Activated CD4-positive, alpha-beta T cell treated with anti-CD3 and anti-CD28 coated beads, Interleukin-2, amount 10 ng/mL, durations not matched to agents 24 days and 14 days (primary cell): ENCODE measurements around the gene PSPH. TPM values are rescaled to one million over a fixed set of nuclear protein-coding genes. Genes with fewer than 3 reads are reported as not detected.

Experiments
- DNase-seq: peaks from one replicate; pipeline ENCODE4 v3.0.0; 2022
- H3K27ac Mint-ChIP-seq: one replicate; pipeline ENCODE4 v1.8.0; 2022; ENCODE audit warnings: mild to moderate bottlenecking, mixed read lengths
- H3K27me3 Mint-ChIP-seq: one replicate; pipeline ENCODE4 v1.8.0; 2022; ENCODE audit warnings: mixed read lengths
- H3K36me3 Mint-ChIP-seq: one replicate; pipeline ENCODE4 v1.8.0; 2022; ENCODE audit warnings: low read depth, mild to moderate bottlenecking, mixed read lengths
- H3K4me1 Mint-ChIP-seq: one replicate; pipeline ENCODE4 v1.8.0; 2021; ENCODE audit warnings: mixed read lengths
- H3K4me3 Mint-ChIP-seq: one replicate; pipeline ENCODE4 v1.8.0; 2022; ENCODE audit warnings: mild to moderate bottlenecking, moderate library complexity, mixed read lengths
- H3K9me3 Mint-ChIP-seq: one replicate; pipeline ENCODE4 v1.8.0; 2021; ENCODE audit warnings: mixed read lengths
- intact Hi-C: fragments of 100-400 bp; cut with micrococcal nuclease; formaldehyde crosslinking; loops from one replicate; pipeline ENCODE4 v1.15.1; 2023
- total RNA-seq: library from RNA; stranded (reverse); gene quantifications from 2 replicates; pipeline ENCODE4 v1.2.3, GENCODE V29; 2022

PSPH gene
- total RNA-seq, 1 donor from 2014 or later = 25.8 TPM

DNA sequence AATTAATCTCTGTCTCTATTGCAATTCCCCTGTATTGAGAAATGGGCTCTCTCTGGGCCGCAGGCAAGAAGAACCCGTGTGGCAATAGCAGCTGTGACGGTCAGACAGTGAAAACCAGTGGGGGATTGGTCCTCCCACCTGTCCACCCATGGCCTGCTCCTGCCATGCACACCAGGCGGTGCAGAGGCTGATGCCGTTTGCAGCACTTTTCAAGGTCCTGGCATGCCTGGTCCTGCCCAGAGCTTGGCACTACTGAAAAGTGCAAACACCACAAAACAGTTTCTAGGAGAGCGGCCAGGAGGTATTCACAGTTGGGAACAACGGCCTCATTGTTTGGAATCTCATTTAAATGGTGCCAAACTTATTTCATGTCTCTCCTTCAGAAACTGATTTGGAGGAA, 41.5 kb downstream of the PSPH start:
- no peaks in the 10 kb centered on the region for H3K27me3 Mint-ChIP-seq

DNA sequence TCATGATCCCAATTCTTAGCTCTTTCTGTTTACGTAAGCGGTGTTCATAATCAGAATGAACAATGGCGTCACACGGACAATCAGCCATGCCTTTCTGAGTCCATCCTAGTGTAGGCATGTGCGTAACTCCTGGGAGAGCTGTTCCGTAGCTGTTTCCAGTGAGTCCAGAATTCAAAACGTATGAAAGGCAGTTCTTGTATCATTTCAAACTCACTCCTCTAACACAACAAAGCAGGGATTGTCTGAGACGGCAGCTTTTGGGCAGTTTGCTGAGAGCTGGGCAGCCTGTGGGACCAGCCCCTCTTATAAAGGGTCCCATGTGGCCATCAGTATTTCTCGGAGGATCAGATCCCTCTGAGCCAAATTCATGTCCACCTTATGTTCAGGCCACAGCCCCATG, 43.4 kb downstream of the PSPH start:
- intact Hi-C loops = no loop called here
- DNase-seq = no peak
- peaks cover 5% of the 10 kb centered on the region for H3K36me3 Mint-ChIP-seq
- H3K4me1 Mint-ChIP-seq = peaks cover 3% of the 10 kb centered on the region
- H3K9me3 Mint-ChIP-seq = no peaks in the 10 kb centered on the region
- H3K27ac Mint-ChIP-seq = no peak overlapping the region
- no peaks in the 10 kb centered on the region for H3K27me3 Mint-ChIP-seq
- no peak overlapping the region for H3K4me3 Mint-ChIP-seq

More for the DNA sequence above, 41.5 kb downstream of the PSPH start:
- peaks cover 3% of the 10 kb centered on the region for H3K4me1 Mint-ChIP-seq
- H3K27ac Mint-ChIP-seq = no peak overlapping the region
- H3K36me3 Mint-ChIP-seq = peaks cover 9% of the 10 kb centered on the region
- intact Hi-C loops = no loop called here
- H3K9me3 Mint-ChIP-seq = no peaks in the 10 kb centered on the region
- H3K4me3 Mint-ChIP-seq = no peak overlapping the region
- no peak for DNase-seq

DNA sequence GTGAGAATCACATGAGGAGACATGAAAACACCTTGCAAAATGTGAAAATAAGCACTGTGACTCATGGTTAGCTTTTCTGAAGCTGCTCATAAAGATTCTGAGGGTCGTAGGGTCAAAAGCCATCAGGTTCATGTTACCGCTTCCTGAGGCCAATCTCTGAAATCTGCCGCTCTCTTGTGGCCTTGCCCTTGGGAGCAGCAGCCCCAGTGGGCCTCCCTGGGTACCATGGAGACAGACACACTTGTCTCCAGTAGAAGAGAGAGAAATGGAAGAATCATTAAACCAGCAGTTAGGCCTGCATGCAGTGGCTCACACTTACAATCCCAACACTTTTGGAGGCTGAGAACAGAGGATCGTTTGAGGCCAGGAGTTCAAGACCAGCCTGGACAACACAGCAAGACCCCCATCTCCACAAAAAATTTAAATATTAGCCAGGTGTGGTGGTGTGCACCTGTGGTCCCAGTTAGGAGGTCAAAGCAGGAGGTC, 44.0 kb downstream of the PSPH start:
- intact Hi-C loops = no loop called here
- no peak for DNase-seq
- Mint-ChIP-seq H3K27me3 (no peaks in the 10 kb centered on the region), H3K4me3 (no peak overlapping the region), H3K36me3 (peaks cover 5% of the 10 kb centered on the region), H3K9me3 (no peaks in the 10 kb centered on the region), H3K4me1 (peaks cover 3% of the 10 kb centered on the region), H3K27ac (no peak overlapping the region)

DNA sequence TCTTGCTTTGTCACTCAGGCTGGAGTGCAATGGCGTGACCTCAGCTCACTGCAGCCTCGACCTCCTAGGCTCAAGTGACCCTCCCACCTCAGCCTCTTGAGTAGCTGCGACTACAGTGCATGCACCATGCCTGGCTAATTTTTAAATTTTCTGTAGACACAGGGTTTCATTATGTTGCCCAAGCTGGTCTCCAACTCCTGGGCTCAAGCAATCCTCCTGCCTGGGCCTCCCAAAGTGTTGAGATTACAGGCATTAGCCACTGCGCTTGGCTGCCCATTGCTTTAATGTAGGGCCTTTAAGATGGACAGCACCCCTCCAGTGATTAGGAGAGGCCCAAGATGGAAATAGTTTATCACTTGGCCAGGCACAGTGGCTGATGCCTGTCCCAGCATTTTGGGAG, 47.5 kb downstream of the PSPH start:
- Mint-ChIP-seq H3K27ac (no peak overlapping the region), H3K27me3 (no peaks in the 10 kb centered on the region), H3K36me3 (peaks cover 12% of the 10 kb centered on the region), H3K4me3 (no peak overlapping the region), H3K9me3 (no peaks in the 10 kb centered on the region), H3K4me1 (peaks cover 12% of the 10 kb centered on the region)
- DNase-seq = no peak
- intact Hi-C loops = loop anchor here (2.0 to 5.0 kb wide), 3 partner anchors 36 to 61 kb away; partner anchors contain the start of genes CCT6A, PSPH and SUMF2

DNA sequence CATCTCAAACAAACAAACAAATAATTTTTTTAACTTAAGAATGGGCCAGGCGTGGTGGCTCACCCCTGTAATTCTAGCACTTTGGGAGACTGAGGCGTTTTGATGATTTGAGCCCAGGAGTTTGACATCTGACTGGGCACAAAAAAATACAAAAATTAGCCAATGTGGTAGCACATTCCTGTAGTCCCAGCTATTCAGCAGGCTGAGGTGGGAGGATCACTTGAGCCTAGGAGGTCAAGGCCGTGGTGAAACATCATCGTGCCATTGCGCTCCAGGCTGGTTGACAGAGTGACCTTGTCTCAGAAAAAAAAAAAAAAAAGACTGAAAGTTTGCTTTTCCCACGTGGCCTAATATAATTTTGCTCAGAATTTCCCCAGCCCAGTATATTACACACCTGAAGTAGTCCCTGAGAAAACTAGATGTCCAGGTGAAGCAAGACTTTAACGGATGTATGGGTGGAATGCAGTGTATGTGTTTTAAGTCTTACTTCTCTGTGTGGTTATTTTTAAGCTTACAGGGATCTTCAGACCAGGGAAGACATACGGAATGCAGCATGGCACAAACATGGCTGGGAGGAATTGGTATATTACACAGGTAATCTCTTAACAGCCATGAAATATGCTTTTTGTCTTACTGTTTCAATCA, 54.3 kb downstream of the PSPH start:
- H3K27me3 Mint-ChIP-seq = no peaks in the 10 kb centered on the region
- peaks cover 40% of the 10 kb centered on the region for H3K36me3 Mint-ChIP-seq
- no peak overlapping the region for H3K4me3 Mint-ChIP-seq
- intact Hi-C loops = no loop called here
- no peak for DNase-seq
- no peaks in the 10 kb centered on the region for H3K9me3 Mint-ChIP-seq
- peaks cover 10% of the 10 kb centered on the region for H3K4me1 Mint-ChIP-seq
- H3K27ac Mint-ChIP-seq = no peak overlapping the region

DNA sequence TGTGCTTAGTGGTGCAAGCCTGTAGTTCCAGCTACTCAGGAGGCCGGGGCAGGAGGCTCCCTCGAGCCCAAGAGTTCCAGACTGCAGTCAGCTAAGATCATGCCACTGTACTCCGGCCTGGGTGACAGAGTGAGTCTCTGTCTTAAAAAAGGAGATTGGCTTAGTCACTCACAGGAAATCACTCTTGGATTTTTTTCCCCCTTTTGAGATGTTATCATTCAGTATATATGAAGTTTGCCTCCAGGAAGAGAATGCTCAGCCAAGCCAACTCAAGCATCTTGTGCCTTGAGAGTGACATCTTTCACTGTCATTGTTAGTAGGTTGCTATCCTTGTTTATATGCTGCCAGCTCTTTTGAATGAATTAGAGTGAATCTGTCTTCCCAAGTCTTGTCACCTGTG, 58.9 kb downstream of the PSPH start:
- Mint-ChIP-seq H3K27ac (no peak overlapping the region), H3K4me3 (no peak overlapping the region), H3K4me1 (no peaks in the 10 kb centered on the region), H3K27me3 (no peaks in the 10 kb centered on the region), H3K9me3 (no peaks in the 10 kb centered on the region), H3K36me3 (peaks cover 39% of the 10 kb centered on the region)
- intact Hi-C loops = no loop called here
- DNase-seq = no peak

DNA sequence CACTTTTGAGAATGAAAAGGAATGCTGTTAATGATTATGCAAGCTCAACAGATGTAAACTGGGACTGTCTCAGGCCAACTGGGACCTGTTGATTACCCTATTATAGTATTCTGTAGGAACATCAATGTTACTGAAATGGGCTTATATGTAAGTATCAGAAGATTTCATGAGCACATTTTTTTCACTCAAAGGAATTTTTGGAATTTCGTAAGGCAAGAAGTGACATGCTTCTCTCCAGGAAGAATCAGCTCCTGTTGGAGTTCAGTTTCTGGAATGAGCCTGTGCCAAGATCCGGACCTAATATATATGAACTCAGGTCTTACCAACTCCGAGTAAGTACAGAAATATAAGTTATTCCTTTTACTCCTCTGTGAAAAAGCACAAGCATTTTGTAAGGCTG, 67.7 kb downstream of the PSPH start:
- Mint-ChIP-seq H3K27me3 (no peaks in the 10 kb centered on the region), H3K4me1 (no peaks in the 10 kb centered on the region), H3K27ac (no peak overlapping the region), H3K4me3 (no peak overlapping the region), H3K9me3 (no peaks in the 10 kb centered on the region), H3K36me3 (peaks cover 48% of the 10 kb centered on the region)
- no peak for DNase-seq
- intact Hi-C loops = no loop called here

DNA sequence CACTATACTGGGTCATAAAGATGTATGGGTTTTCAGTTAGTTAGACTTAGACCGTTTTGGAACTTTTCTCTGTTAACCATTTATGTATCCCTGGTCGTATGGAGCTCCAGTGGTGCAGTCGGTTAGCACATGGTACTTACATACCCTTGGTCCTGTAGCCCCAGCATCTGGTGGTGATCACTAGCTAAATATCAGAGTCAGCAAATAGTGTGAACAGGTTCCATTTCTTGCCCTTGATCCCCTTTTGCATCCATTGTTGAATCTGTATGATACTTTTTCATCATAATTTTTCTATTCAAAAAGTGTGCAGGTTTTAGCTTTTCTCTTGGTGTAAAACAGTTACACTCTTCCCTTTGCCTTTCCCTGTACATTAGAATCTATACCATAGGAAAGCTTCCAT, 71.0 kb downstream of the PSPH start:
- no peak overlapping the region for H3K4me3 Mint-ChIP-seq
- H3K4me1 Mint-ChIP-seq = peaks cover 2% of the 10 kb centered on the region
- H3K27ac Mint-ChIP-seq = no peak overlapping the region
- intact Hi-C loops = no loop called here
- H3K27me3 Mint-ChIP-seq = no peaks in the 10 kb centered on the region
- peaks cover 44% of the 10 kb centered on the region for H3K36me3 Mint-ChIP-seq
- H3K9me3 Mint-ChIP-seq = no peaks in the 10 kb centered on the region
- DNase-seq = no peak

DNA sequence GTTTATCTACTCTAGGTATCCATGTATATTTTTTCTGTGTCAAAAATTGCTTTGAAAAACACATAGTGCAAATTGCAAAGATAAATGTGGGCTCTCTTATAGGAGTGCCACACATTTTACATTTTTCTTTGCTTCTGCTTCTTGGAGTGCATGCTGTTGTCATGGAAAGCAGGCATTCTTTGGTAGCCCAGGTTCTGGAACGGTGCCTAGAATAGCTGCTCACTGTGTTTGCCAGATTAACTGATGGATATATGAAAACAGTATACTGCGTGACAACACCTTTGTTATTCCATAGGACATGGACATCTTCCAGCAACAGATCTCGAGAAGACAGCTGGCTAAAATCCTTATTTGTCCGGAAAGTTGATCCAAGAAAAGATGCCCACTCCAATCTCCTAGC, 73.4 kb downstream of the PSPH start:
- H3K36me3 Mint-ChIP-seq = peaks cover 31% of the 10 kb centered on the region
- intact Hi-C loops = no loop called here
- no peak overlapping the region for H3K4me3 Mint-ChIP-seq
- no peaks in the 10 kb centered on the region for H3K27me3 Mint-ChIP-seq
- no peak for DNase-seq
- H3K9me3 Mint-ChIP-seq = no peaks in the 10 kb centered on the region
- H3K27ac Mint-ChIP-seq = no peak overlapping the region
- H3K4me1 Mint-ChIP-seq = peaks cover 3% of the 10 kb centered on the region

DNA sequence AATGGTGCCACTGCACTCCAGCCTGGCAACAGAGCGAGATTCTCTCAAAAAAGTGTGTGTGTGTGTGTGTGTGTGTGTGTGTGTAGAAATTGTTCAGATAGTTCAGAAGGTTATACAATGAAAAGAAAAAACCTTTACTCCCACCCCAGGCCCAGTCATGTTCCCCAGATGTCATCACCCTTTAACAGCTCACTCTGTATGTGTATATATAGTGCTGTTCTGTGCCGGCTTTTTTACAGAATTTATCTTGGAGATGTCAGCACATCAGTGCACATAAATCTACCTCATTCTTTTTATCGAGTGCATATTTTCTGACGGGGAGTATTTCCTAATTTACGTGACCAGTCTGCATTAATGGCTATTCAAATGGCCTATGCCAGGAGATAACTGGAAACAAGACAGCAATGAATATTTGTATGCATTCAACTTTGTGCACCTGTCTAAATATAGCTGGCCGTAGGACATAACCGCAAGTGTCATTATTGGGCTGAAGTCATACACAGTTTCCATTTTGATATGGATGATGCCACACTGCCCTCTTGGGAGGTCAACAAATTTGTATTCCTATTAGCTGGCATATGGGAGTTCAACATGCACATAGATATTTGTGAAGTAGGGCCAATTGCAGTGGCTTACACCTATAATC, 75.1 kb downstream of the PSPH start:
- Mint-ChIP-seq H3K9me3 (no peaks in the 10 kb centered on the region), H3K27me3 (no peaks in the 10 kb centered on the region), H3K4me1 (peaks cover 3% of the 10 kb centered on the region), H3K27ac (no peak overlapping the region), H3K4me3 (no peak overlapping the region), H3K36me3 (peaks cover 23% of the 10 kb centered on the region)
- DNase-seq = no peak
- intact Hi-C loops = no loop called here

DNA sequence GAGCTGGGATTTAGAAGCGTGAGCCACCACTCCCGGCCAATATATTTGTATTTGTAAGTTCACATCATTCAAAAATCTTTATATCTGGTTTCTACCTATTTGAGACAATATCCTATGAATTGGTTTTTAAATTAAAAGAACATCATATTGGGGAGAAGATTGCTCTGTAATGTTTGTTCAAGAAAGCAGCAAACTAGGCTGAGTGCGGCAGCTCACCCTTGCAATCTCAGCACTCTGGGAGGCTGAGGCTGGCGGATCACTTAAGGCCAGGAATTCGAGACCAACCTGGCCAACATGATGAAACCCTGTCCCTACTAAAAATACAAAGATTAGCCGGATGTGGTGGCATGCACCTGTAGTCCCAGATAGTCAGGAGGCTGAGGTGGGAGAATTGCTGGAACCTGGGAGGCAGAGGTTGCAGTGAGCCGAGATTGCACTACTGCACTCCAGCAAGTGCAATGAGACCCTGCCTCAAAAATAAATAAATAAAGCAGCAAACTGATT, 77.4 kb downstream of the PSPH start:
- peaks cover 13% of the 10 kb centered on the region for H3K36me3 Mint-ChIP-seq
- H3K27me3 Mint-ChIP-seq = no peaks in the 10 kb centered on the region
- H3K4me1 Mint-ChIP-seq = peaks cover 11% of the 10 kb centered on the region
- no peak overlapping the region for H3K27ac Mint-ChIP-seq
- no peak for DNase-seq
- H3K4me3 Mint-ChIP-seq = no peak overlapping the region
- H3K9me3 Mint-ChIP-seq = no peaks in the 10 kb centered on the region
- intact Hi-C loops = no loop called here

DNA sequence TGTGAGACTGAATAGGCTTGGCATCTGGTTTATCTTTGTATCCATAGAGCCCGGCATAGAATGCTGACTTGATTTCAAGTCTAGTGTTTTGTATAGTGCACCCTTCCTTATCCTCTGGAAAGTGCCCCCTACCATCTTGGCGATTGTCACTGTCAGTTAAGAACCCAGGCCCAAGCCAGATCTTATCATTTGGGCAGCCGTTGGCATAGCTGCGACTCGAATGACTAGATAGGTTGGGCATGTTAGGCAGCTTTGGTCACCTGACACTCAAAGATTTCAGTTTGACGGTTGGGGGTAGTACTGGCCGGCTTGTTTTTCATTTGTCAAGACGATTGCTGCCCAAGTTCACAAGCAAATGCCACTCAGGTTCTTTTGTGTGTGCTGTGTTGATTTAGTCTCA, 80.3 kb downstream of the PSPH start:
- Mint-ChIP-seq H3K27me3 (no peaks in the 10 kb centered on the region), H3K36me3 (peaks cover 15% of the 10 kb centered on the region), H3K4me3 (no peak overlapping the region), H3K4me1 (peaks cover 13% of the 10 kb centered on the region), H3K9me3 (no peaks in the 10 kb centered on the region), H3K27ac (no peak overlapping the region)
- intact Hi-C loops = no loop called here
- no peak for DNase-seq

DNA sequence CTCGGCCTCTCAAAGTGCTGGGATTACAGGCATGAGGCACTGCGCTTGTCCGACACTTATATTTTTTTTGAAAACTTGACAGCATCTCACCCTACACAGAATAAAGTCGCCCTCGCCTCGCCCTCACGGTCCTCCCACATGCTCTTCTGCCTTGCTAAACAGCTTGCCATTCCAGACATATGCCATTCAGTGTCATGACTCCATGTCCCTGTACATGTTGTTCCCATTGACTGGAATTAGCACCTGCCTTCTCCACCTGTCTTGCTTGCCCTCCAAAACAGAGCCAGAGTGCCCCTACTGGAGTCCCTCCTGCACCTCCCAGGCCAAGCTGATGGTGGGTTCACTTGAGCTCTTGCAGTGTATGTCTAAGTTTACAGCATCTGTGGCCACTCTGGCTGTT, 80.7 kb downstream of the PSPH start:
- H3K4me1 Mint-ChIP-seq = peaks cover 16% of the 10 kb centered on the region
- no peak overlapping the region for H3K4me3 Mint-ChIP-seq
- no peak overlapping the region for H3K27ac Mint-ChIP-seq
- DNase-seq = no peak
- no peaks in the 10 kb centered on the region for H3K27me3 Mint-ChIP-seq
- H3K9me3 Mint-ChIP-seq = no peaks in the 10 kb centered on the region
- H3K36me3 Mint-ChIP-seq = peaks cover 15% of the 10 kb centered on the region
- intact Hi-C loops = no loop called here

DNA sequence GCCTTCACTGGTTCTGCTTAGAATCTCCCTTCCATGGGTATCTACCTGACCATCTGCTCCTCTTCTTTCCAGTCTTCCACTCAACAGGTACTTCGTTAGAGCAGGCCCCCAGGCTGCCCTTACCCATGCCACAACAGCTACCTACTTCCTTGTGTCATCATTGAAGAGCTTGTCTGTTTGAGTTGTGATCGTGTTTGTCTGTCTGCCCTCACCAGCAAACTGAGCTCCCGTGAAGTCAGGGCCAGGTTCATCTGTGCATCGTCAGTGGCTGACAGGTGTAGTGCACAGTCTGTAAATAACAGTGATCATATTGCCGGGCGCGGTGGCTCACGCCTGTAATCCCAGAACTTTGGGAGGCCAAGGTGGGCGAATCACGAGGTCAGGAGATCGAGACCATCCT, 81.9 kb downstream of the PSPH start:
- no peak for DNase-seq
- Mint-ChIP-seq H3K27me3 (no peaks in the 10 kb centered on the region), H3K4me3 (no peak overlapping the region), H3K9me3 (no peaks in the 10 kb centered on the region), H3K27ac (no peak overlapping the region), H3K4me1 (peaks cover 13% of the 10 kb centered on the region), H3K36me3 (peaks cover 17% of the 10 kb centered on the region)
- intact Hi-C loops = loop anchor here (5.0 kb wide), 1 partner anchor 33 kb away; no protein-coding TSS in a partner anchor
